ENCODE results near the gene UBALD2. TPM values are rescaled to one million over a fixed set of nuclear protein-coding genes. Genes with fewer than 3 reads are reported as not detected.

The UBALD2 gene
- total and polyA plus RNA-seq, 2 of the 8 experiments (the other 6 are each of a cell fraction or from before 2014, with no cell fraction given), result 17.8 to 22.6 TPM

- ChIA-PET POLR2A (ENCODE audit: partially characterized antibody) (interaction anchor here (1.2 to 3.1 kb wide), 9 partner anchors 8 to 187 kb away, joined by 4 to 12 read pairs (median 5); partner anchors contain the start of genes FOXJ1 and UBALD2), CTCF (ENCODE audit: partially characterized antibody) (interaction anchor here (0.6 to 3.6 kb wide), 15 partner anchors 10 to 412 kb away, joined by 3 to 32 read pairs (median 4); no protein-coding TSS in a partner anchor)
- H2BK5ac ChIP-seq (ENCODE audit: low read depth, low read length), result peak overlapping the region; percentile 52; the same call in 1 of the 2 replicates
- H4K91ac ChIP-seq (replicated peaks; ENCODE audit: insufficient read length, low read length), result peak overlapping the region; percentile 79
- peaks cover 0 to 3% of the 10 kb centered on the region in 2 experiments for H4K20me1 ChIP-seq (replicated peaks in 1 of 2; ENCODE audit: control insufficient read depth in 1 of 2, insufficient read depth in 2 of 2, low read length in 2 of 2)
- peak overlapping the region; percentile 11; the same call in 1 of the 2 replicates for H3K27ac ChIP-seq (ENCODE audit: low read depth, low read length)
- 82% methylated on average over 13 of the region's 19 CpGs; no CpG with 5 or more reads in 1 of the 2 experiments for WGBS, 2 experiments (ENCODE audit: extremely low coverage in 1 of 2, insufficient coverage in 1 of 2, insufficient read length in 1 of 2, insufficient replicate concordance in 2 of 2, low coverage in 1 of 2, low lambda C conversion rate in 2 of 2, missing lambda C conversion rate in 1 of 2)
- no peaks in the 10 kb centered on the region for H3K27me3 ChIP-seq (replicated peaks in 1 of 4; ENCODE audit: control insufficient read depth in 3 of 4, extremely low read depth in 1 of 4, insufficient read depth in 3 of 4, low read length in 3 of 4)
- no peak overlapping the region for H2AFZ ChIP-seq (ENCODE audit: low read length)
- H3K4me1 ChIP-seq (replicated peaks in 1 of 4; ENCODE audit: control insufficient read depth in 3 of 4, insufficient read depth in 4 of 4, low read length in 3 of 4), result peaks cover 3 to 21% (median 16%) of the 10 kb centered on the region in 4 experiments
- no peak overlapping the region for H3K4me2 ChIP-seq (ENCODE audit: insufficient read depth in 1 of 2, low read depth in 2 of 2, low read length in 2 of 2)
- no peaks in the 10 kb centered on the region for H3K9me3 ChIP-seq (ENCODE audit: insufficient read depth in 2 of 2, low read depth in 1 of 2, low read length in 1 of 2)
- H3K4me3 ChIP-seq (ENCODE audit: extremely low read depth in 1 of 4, insufficient read depth in 2 of 4, low read depth in 3 of 4, low read length in 4 of 4), result no peak overlapping the region
- peaks cover 3% of the 10 kb centered on the region; the same call in 1 of the 2 replicates for H3K23me2 ChIP-seq (ENCODE audit: low read depth, low read length)
- no peak overlapping the region for H3K23ac ChIP-seq (ENCODE audit: insufficient read length)
- H3K9ac ChIP-seq (replicated peaks in 1 of 4; ENCODE audit: extremely low read depth in 1 of 4, low read depth in 3 of 4, low read length in 3 of 4), result no peak overlapping the region
- H2BK20ac ChIP-seq (ENCODE audit: low read length), result no peak overlapping the region
- peak overlapping the region; percentile 48; the same call in 1 of the 2 replicates for H4K8ac ChIP-seq (ENCODE audit: extremely low read depth, insufficient read depth, low read length)
- no peak overlapping the region for H2BK12ac ChIP-seq (ENCODE audit: low read depth, low read length)
- peaks cover 0 to 11% of the 10 kb centered on the region in 2 experiments; a peak in 2 of 4 replicates for H3K79me2 ChIP-seq (ENCODE audit: control insufficient read depth in 1 of 2, insufficient read depth in 2 of 2, low read length in 2 of 2)
- H3K4ac ChIP-seq (replicated peaks; ENCODE audit: insufficient read length, low read depth, low read length), result no peak overlapping the region
- H3K14ac ChIP-seq (ENCODE audit: insufficient read length), result no peak overlapping the region
- peak overlapping the region; percentile 78; the same call in 1 of the 2 replicates for H3K18ac ChIP-seq (ENCODE audit: extremely low read depth, low read length)
- no peak overlapping the region for H4K5ac ChIP-seq (ENCODE audit: insufficient read length, low read depth, low read length)
- H2AK5ac ChIP-seq (ENCODE audit: low read depth, low read length), result no peak overlapping the region
- H2BK120ac ChIP-seq (replicated peaks; ENCODE audit: low read depth, low read length), result no peak overlapping the region
- no peaks in the 10 kb centered on the region; the same call in 1 of the 2 replicates for H3K79me1 ChIP-seq (ENCODE audit: low read depth, low read length)
- no peak overlapping the region; the same call in 1 of the 2 replicates for H2BK15ac ChIP-seq (ENCODE audit: low read length)
- TF ChIP-seq RBBP5 (IDR thresholded peaks at IDR 0.05; ENCODE audit: borderline replicate concordance, low read depth, low read length) (no peak), MAX (IDR thresholded peaks at IDR 0.05) (no peak), SUZ12 (IDR thresholded peaks at IDR 0.05; ENCODE audit: low read length) (no peak), HDAC2 (IDR thresholded peaks at IDR 0.05; ENCODE audit: borderline replicate concordance in 1 of 2, low read depth in 2 of 2, low read length in 2 of 2) (no peak)
- no peak overlapping the region for H3K56ac ChIP-seq (replicated peaks; ENCODE audit: insufficient read length, low read depth, low read length)
- DNase-seq (ENCODE audit: low read depth in 1 of 2, low spot score in 2 of 2), result no peak
- no peaks in the 10 kb centered on the region; a peak in 1 of 8 replicates for H3K36me3 ChIP-seq (ENCODE audit: control insufficient read depth in 2 of 4, insufficient read depth in 4 of 4, low read length in 3 of 4)
- FAIRE-seq, result no peak
These were observed 7.6 kb downstream of the UBALD2 start for GRCh38 chr17:76272541-76273444.

All from H1 (cell line).